GM12873 (cell line): ENCODE measurements around the gene KLHDC4.

ENCODE experiments used
- TF ChIP-seq, protein P1 (sequence below): IDR thresholded peaks from 2 replicates; pipeline ENCODE4 v1.5.1; 2012; ENCODE audit warnings: low read depth, mild to moderate bottlenecking, moderate library complexity, low read length, control low read depth; ENCODE audit not compliant: insufficient read depth; ENCODE audit errors: missing control alignments

KLHDC4 gene

DNA sequence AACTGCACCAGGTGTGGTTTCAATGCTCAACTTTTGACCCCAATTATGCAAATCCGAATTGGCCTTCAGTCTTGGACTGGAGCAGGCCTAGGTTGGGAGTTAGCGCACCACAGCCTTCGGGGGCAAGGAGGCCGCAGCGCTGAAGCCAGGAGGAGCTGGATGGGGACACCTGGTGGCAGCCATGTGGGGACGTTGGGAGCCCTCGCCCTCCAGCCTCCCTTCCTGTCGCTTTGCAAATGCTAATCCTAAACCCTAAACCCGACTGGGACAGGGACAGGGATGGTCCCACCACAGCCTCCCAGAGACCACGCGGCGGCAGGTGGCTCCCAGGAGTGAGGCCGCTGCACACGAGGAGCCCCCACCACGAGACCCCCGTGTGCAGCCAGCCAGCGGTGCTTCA lies 58.7 kb downstream of the KLHDC4 start:
- TF ChIP-seq, protein P1, sequence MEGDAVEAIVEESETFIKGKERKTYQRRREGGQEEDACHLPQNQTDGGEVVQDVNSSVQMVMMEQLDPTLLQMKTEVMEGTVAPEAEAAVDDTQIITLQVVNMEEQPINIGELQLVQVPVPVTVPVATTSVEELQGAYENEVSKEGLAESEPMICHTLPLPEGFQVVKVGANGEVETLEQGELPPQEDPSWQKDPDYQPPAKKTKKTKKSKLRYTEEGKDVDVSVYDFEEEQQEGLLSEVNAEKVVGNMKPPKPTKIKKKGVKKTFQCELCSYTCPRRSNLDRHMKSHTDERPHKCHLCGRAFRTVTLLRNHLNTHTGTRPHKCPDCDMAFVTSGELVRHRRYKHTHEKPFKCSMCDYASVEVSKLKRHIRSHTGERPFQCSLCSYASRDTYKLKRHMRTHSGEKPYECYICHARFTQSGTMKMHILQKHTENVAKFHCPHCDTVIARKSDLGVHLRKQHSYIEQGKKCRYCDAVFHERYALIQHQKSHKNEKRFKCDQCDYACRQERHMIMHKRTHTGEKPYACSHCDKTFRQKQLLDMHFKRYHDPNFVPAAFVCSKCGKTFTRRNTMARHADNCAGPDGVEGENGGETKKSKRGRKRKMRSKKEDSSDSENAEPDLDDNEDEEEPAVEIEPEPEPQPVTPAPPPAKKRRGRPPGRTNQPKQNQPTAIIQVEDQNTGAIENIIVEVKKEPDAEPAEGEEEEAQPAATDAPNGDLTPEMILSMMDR = no peak

DNA sequence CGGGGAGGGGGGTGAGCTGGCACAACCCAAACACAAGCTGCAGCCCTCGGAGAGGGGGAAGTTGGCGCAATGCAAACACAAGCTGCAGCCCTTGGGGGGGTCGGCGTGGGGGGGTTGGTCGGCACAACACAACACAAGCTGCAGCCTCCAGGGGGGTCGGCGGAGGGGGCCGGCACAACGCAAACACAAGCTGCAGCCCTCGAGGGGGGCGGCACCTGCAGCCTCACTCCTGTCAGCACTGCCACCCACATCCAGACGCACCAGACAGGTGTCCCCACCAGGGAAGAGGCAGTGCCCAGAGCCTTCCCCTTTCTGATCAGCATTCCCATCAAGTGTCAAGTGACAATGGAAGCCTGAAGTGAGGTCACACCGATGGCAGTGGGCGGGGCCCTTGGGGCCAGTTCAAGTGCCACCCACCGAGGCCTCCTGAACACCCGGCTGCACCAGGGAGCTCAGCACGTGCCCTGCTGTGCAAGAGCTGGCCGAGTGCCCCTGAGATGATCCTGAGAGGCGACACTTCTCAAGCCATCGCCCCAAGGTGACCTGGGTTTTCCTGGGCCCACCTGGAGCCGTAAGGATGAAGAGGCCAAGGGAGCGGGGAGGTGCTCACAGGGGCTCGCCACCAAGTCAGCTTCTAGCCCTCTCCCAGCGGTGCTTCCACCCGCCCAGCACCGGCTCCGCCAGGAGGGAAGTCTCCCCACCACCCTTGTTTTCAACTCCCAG lies 59.3 kb downstream of the KLHDC4 start:
- TF ChIP-seq, protein P1 = no peak

GRCh38 chr16:87705771-87706277 lies 60.0 kb downstream of the KLHDC4 start:
- TF ChIP-seq, protein P1 = no peak

DNA sequence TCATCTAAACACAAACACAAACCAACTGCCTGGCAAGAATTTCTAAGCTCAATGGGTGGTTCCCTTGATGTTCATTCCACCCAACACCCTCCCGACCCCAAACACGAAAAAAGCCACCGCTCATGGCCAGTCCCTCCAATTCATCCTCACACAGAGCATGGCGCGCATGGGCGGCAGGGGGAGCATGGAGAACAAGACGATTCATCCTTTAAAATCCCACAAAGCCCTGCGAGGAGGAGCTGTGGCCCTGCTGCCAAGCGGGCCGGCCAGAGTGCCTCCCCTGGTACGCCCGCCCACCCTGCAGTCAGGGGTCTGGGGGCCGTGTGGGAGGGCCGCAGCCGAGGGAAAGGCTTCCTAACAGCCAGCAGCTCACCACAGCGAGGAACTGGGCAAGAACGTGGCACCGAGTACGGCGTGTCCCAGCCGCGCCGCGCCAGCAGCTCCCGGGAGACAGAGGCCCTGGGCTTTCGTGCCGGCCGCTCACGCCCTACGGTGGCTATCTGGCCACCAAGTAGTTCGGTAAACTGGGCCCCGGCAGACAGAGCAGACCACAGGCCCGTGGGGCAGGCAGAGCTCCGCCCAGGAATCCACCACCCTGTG lies 60.9 kb downstream of the KLHDC4 start:
- TF ChIP-seq, protein P1 = no peak

GRCh38 chr16:87703835-87704375 lies 61.9 kb downstream of the KLHDC4 start:
- TF ChIP-seq, protein P1 = no peak

DNA sequence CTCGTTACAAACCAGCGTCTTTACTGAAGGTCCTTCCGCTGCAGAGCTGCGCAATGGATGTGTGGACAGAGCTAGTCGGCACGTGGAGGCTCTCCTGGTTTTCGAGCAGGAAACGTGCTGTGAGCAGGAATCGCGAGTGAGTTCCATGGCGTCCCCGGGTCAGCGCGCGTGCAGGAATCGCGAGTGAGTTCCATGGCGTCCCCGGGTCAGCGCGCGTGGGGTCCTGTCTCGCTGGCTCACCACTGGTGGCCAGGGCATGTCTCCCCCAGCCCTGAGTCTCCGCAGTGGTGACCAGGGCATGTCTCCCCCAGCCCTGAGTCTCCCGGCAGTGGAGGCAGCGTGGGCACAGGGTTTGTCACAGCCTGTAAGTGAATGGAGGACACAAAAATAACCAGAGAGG lies 62.7 kb downstream of the KLHDC4 start:
- TF ChIP-seq, protein P1 = no peak

DNA sequence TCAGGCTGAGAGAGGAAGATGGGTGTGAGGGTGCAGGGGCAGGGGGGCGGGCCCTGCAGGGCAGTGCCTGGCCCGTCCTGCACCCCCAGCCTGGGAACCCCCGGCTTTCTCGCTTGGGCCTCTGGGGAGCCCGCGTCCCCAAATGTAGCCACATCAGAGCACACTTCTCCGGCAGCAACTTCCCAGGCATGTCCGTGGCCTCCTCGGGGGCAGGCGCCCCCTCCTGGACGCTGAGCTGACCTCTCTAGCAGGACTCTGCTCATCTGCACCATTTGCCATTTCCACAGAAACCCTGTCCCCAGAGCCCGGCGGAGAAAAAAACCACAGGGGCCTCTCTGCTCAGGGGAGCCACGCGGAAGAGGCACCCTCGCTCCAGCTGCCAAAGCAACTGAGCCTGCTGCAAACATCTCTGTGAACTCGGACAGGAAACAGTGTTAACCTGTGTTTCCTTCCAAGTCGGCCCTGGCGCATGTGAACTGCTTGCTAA lies 63.4 kb downstream of the KLHDC4 start:
- TF ChIP-seq, protein P1 = peak; percentile 62
